HL-60 (cell line): ENCODE data around the gene SVOP.
A peak's percentile ranks its signal among the peaks of the same experiment; 100 is the strongest.
"Not testable (repeated sequence)": the region's sequence is repeated elsewhere in the genome, so short reads cannot be mapped to it uniquely, and the experiment has no call there.

Experiments
- DNase-seq, 2 experiments: peaks; one replicate each; pipeline ENCODE4 v3.0.0-alpha.2; 2010 to 2020; ENCODE audit warnings: low read depth in 1 of 2, low spot score in 1 of 2
- H3K27ac ChIP-seq: fragments of 250-450 bp; sonication (Bioruptor Pico); replicated peaks from 2 replicates; pipeline ENCODE4 v1.5.1; 2020; ENCODE audit warnings: mild to moderate bottlenecking, moderate library complexity
- H3K27me3 ChIP-seq: fragments of 250-450 bp; sonication (Bioruptor Pico); 2 replicates; pipeline ENCODE4 v1.5.1; 2021; ENCODE audit warnings: mild to moderate bottlenecking, moderate library complexity; ENCODE audit not compliant: insufficient read depth, poor library complexity, severe bottlenecking
- H3K4me3 ChIP-seq: replicated peaks from 2 replicates; pipeline ENCODE4 v1.5.1; 2011; ENCODE audit warnings: mild to moderate bottlenecking, control low read depth, low read length; ENCODE audit not compliant: insufficient read depth
- CTCF ChIP-seq: IDR thresholded peaks from one replicate; pipeline ENCODE4 v1.5.1; 2011; ENCODE audit warnings: low read length, control low read depth, inconsistent platforms; ENCODE audit not compliant: insufficient read depth
- GABPA ChIP-seq: IDR thresholded peaks from 2 replicates; pipeline ENCODE4 v1.6.1; 2012; ENCODE audit warnings: low read depth
- POLR2AphosphoS5 ChIP-seq: IDR thresholded peaks from 2 replicates; pipeline ENCODE4 v1.6.1; 2012; ENCODE audit warnings: low read depth
- REST ChIP-seq: IDR thresholded peaks from 2 replicates; pipeline ENCODE4 v1.6.1; 2012; ENCODE audit warnings: low read depth; ENCODE audit not compliant: insufficient replicate concordance
- SPI1 ChIP-seq: IDR thresholded peaks from 2 replicates; pipeline ENCODE4 v1.6.1; 2012; ENCODE audit warnings: low read depth, mild to moderate bottlenecking, borderline replicate concordance

Gene SVOP

DNA sequence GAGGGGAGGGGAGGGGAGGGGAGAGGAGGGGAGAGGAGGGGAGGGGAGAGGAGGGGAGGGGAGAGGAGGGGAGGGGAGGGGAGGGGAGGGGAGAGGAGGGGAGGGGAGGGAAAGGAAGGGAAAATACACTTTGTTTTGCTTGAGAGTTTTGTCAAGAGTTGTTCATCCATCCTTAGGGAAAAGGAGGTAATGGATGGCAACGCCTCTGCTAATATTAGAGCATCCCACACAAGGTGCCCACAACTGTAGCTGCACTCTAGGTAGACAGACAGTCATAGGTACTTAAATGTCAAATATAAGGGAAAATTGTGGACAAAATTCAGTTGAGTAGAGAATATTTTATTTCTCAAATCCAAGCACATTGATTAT is 161.0 kb downstream of the SVOP start:
- Histone ChIP-seq H3K27ac (no peak overlapping the region), H3K4me3 (no peak overlapping the region), H3K27me3 (no peaks in the 10 kb centered on the region)
- TF ChIP-seq CTCF (no peak), SPI1 (no peak), REST (no peak), POLR2AphosphoS5 (no peak), GABPA (no peak)
- DNase-seq, result no peak

DNA sequence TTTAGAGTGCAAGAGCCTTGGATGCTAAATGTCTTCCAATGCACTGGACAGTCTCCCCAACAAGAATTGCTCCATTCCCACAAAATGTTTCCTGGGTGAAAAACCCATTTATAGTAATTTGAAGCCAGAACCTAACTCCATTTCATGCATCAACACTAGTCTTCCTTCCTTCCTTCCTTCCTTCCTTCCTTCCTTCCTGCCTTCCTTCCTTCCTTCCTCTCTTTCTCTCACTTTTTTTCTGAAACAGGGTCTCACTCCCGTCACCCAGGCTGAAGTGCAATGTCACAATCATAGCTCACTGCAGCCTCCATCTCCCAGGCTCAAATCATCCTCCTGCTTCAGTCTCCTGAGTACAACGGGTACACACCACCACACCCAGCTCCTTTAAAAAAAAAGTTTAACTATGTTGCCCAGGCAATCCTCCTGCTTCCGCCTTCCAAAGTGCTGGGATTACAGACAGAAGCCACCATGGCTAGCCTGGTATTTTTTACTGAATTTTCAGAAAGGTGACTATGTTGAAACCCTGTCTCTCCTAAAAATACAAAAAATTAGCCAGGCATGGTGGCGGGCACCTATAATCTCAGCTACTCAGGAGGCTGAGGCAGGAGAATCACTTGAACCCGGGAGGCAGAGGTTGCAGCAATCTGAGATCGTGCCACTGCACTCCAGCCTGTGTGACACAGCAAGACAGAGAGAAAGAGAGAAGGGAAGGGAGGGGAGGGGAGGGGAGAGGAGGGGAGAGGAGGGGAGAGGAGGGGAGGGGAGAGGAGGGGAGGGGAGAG is 161.5 kb downstream of the SVOP start:
- not testable (repeated sequence) for H3K27me3 ChIP-seq, DNase-seq, H3K4me3 ChIP-seq, H3K27ac ChIP-seq

GRCh38 chr12:108858311-108859074 is 162.4 kb downstream of the SVOP start:
- no peaks in the 10 kb centered on the region for H3K27me3 ChIP-seq
- DNase-seq, result no peak
- TF ChIP-seq SPI1, result no peak
- no peak for TF ChIP-seq POLR2AphosphoS5
- TF ChIP-seq CTCF, result no peak
- TF ChIP-seq GABPA, result no peak
- no peak for TF ChIP-seq REST
- H3K27ac ChIP-seq, result peak overlapping the region; percentile 65; the same call in 1 of the 2 replicates
- H3K4me3 ChIP-seq, result 0 out of 2 replicates have a peak overlapping the region, but pooled peaks have one; percentile 39
